ENCODE measurements around the gene NGF. TPM values are rescaled to one million over a fixed set of nuclear protein-coding genes. Genes with fewer than 3 reads are reported as not detected.

Gene NGF
- total and polyA plus RNA-seq, 2 of the 8 experiments (the other 6 are each of a cell fraction or from before 2014, with no cell fraction given): 1.6 TPM; not detected in 1

DNA sequence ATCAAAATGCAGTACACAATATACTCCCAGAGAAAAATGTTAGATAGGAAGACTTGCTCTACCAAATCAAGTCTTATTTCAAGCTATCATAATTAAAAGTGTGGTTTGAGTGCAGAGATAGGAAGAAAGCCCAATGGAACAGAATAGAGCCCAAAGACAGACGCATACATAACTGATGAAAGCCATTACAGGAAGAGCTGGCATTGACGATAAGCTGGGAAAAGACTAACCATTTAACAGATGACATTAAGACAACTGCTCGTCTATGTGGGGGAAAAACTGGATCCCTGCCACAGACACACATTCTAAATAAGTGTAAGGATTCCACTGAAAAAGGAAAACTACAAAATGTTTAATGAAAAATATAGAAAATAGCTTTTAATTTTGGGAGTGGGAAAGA lies 85.5 kb downstream of the NGF start:
- Histone ChIP-seq H3K56ac (replicated peaks; ENCODE audit: insufficient read length, low read depth, low read length) (no peak overlapping the region), H3K4me2 (ENCODE audit: insufficient read depth in 1 of 2, low read depth in 2 of 2, low read length in 2 of 2) (no peak overlapping the region), H2BK120ac (replicated peaks; ENCODE audit: low read depth, low read length) (no peak overlapping the region), H3K4me1 (replicated peaks in 1 of 4; ENCODE audit: control insufficient read depth in 3 of 4, insufficient read depth in 4 of 4, low read length in 3 of 4) (no peaks in the 10 kb centered on the region), H3K9me3 (ENCODE audit: insufficient read depth in 2 of 2, low read depth in 1 of 2, low read length in 1 of 2) (peaks cover under 1 to 5% of the 10 kb centered on the region in 2 experiments; a peak in 1 of 4 replicates), H3K9ac (replicated peaks in 1 of 4; ENCODE audit: extremely low read depth in 1 of 4, low read depth in 3 of 4, low read length in 3 of 4) (no peak overlapping the region), H3K4me3 (ENCODE audit: extremely low read depth in 1 of 4, insufficient read depth in 2 of 4, low read depth in 3 of 4, low read length in 4 of 4) (no peak overlapping the region), H4K8ac (ENCODE audit: extremely low read depth, insufficient read depth, low read length) (no peak overlapping the region), H3K4ac (replicated peaks; ENCODE audit: insufficient read length, low read depth, low read length) (no peak overlapping the region), H3K14ac (ENCODE audit: insufficient read length) (no peak overlapping the region), H3K23me2 (ENCODE audit: low read depth, low read length) (no peaks in the 10 kb centered on the region), H3K79me1 (ENCODE audit: low read depth, low read length) (no peaks in the 10 kb centered on the region), H4K20me1 (replicated peaks in 1 of 2; ENCODE audit: control insufficient read depth in 1 of 2, insufficient read depth in 2 of 2, low read length in 2 of 2) (no peaks in the 10 kb centered on the region), H3K23ac (ENCODE audit: insufficient read length) (no peak overlapping the region), H2AFZ (ENCODE audit: low read length) (no peak overlapping the region), H2BK12ac (ENCODE audit: low read depth, low read length) (no peak overlapping the region), H3K27ac (ENCODE audit: low read depth, low read length) (no peak overlapping the region), H3K36me3 (ENCODE audit: control insufficient read depth in 2 of 4, insufficient read depth in 4 of 4, low read length in 3 of 4) (no peaks in the 10 kb centered on the region), H4K91ac (replicated peaks; ENCODE audit: insufficient read length, low read length) (no peak overlapping the region), H2BK20ac (ENCODE audit: low read length) (no peak overlapping the region), H2BK15ac (ENCODE audit: low read length) (no peak overlapping the region), H4K5ac (ENCODE audit: insufficient read length, low read depth, low read length) (no peak overlapping the region), H3K27me3 (replicated peaks in 1 of 4; ENCODE audit: control insufficient read depth in 3 of 4, extremely low read depth in 1 of 4, insufficient read depth in 3 of 4, low read length in 3 of 4) (no peaks in the 10 kb centered on the region), H3K79me2 (ENCODE audit: control insufficient read depth in 1 of 2, insufficient read depth in 2 of 2, low read length in 2 of 2) (no peaks in the 10 kb centered on the region), H2BK5ac (ENCODE audit: low read depth, low read length) (no peak overlapping the region), H2AK5ac (ENCODE audit: low read depth, low read length) (no peak overlapping the region), H3K18ac (ENCODE audit: extremely low read depth, low read length) (no peak overlapping the region)
- no peak for TF ChIP-seq KDM4A (IDR thresholded peaks at IDR 0.05; ENCODE audit: low read depth, low read length, severe bottlenecking)
- no peak for TF ChIP-seq GTF2F1 (IDR thresholded peaks at IDR 0.05; ENCODE audit: borderline replicate concordance, low read depth, low read length)
- no peak for TF ChIP-seq SUZ12 (IDR thresholded peaks at IDR 0.05; ENCODE audit: low read length)
- TF ChIP-seq, protein P1, sequence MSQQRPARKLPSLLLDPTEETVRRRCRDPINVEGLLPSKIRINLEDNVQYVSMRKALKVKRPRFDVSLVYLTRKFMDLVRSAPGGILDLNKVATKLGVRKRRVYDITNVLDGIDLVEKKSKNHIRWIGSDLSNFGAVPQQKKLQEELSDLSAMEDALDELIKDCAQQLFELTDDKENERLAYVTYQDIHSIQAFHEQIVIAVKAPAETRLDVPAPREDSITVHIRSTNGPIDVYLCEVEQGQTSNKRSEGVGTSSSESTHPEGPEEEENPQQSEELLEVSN (IDR thresholded peaks at IDR 0.05): no peak
- TF ChIP-seq BACH1 (IDR thresholded peaks at IDR 0.05; ENCODE audit: low read length): no peak
- TF ChIP-seq HDAC2 (IDR thresholded peaks at IDR 0.05; ENCODE audit: borderline replicate concordance in 1 of 2, low read depth in 2 of 2, low read length in 2 of 2): no peak
- no peak for TF ChIP-seq YY1 (IDR thresholded peaks at IDR 0.05; ENCODE audit: low read depth, low read length)
- TF ChIP-seq, protein P2, sequence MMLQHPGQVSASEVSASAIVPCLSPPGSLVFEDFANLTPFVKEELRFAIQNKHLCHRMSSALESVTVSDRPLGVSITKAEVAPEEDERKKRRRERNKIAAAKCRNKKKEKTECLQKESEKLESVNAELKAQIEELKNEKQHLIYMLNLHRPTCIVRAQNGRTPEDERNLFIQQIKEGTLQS (IDR thresholded peaks at IDR 0.05; ENCODE audit: insufficient read depth, low read depth, low read length): no peak
- no peak for TF ChIP-seq RNF2 (IDR thresholded peaks at IDR 0.05; ENCODE audit: borderline replicate concordance, low read depth, low read length, missing control alignments, poor library complexity, severe bottlenecking)
- TF ChIP-seq POLR2A (IDR thresholded peaks at IDR 0.05; ENCODE audit: control extremely low read depth in 1 of 2, low read depth in 2 of 2, low read length in 2 of 2): no peak
- TF ChIP-seq EZH2 (IDR thresholded peaks at IDR 0.05; ENCODE audit: low read depth, low read length, severe bottlenecking): no peak
- no peak for TF ChIP-seq CBX5 (IDR thresholded peaks at IDR 0.05; ENCODE audit: low read depth, low read length)
- CTCF ChIA-PET (ENCODE audit: partially characterized antibody): interaction anchor here (1.4 to 1.9 kb wide), 2 partner anchors 13 to 23 kb away, joined by 3 to 7 read pairs; no protein-coding TSS in a partner anchor
- POLR2A ChIA-PET (ENCODE audit: partially characterized antibody): no interaction called here
- WGBS, 2 experiments (ENCODE audit: extremely low coverage in 1 of 2, insufficient coverage in 1 of 2, insufficient read length in 1 of 2, insufficient replicate concordance in 2 of 2, low coverage in 1 of 2, low lambda C conversion rate in 2 of 2, missing lambda C conversion rate in 1 of 2): 91% methylated on average over 3 of the region's 3 CpGs; no CpG with 5 or more reads in 1 of the 2 experiments
- FAIRE-seq: no peak
- DNase-seq (ENCODE audit: low read depth in 1 of 2, low spot score in 2 of 2): no peak

Measured in H1 (cell line).